Body of pancreas (tissue), 4 donors: Measurements from ENCODE around the gene CCDC121.
"Not testable (repeated sequence)": the region's sequence is repeated elsewhere in the genome, so short reads cannot be mapped to it uniquely, and the experiment has no call there.

Experiments
- CTCF ChIP-seq, 7 experiments: fragments of 450-650 bp in 4 of 7; fragments of 200-600 bp in 3 of 7; sonication (generic) in 3 of 7; IDR thresholded peaks; one replicate each; pipeline ENCODE4 v1.5.1; 2016 to 2019; ENCODE audit warnings: antibody characterized with exemption in 7 of 7
- POLR2A ChIP-seq, 3 donors: fragments of 450-650 bp; IDR thresholded peaks; one replicate each; pipeline ENCODE4 v1.6.1; 2016; ENCODE audit warnings: antibody characterized with exemption in 3 of 3, mild to moderate bottlenecking in 2 of 3

DNA sequence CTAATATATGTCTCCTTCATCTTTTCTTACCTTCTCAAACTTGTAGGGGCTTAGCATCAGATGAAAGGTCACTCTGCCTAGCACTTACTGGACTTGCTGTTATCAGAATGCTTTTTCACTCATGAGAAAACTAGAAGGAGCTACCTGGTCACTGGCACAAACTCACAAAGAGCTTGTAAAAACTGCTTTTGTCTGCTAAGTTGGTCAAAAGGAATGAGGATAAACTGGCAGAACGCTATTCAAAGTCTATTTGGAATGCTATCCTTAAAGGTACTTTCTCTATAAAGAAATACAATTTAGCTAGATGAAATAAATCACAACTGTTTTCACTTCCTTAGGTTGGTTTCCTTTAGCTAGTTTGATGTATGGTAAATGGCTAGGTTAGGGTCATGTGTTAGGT is 2.5 kb downstream of the CCDC121 start:
- TF ChIP-seq POLR2A, CTCF (IDR thresholded peaks at IDR 0.05): not testable (repeated sequence)
